HCT116 (cell line): Measurements from ENCODE around the gene BRD9. TPM values are rescaled to one million over a fixed set of nuclear protein-coding genes. Genes with fewer than 3 reads are reported as not detected.

Source experiments
- ATAC-seq: fragments of 200-7000 bp; cut with Tn5 transposase; 2 replicates; pipeline ENCODE4 v1.9.1; 2020; ENCODE audit warnings: mild to moderate bottlenecking, moderate library complexity
- BruUV-seq: library from RNA; stranded (reverse); fragments of 400-500 nt; replicated peaks from 2 replicates; lab custom pipeline; 2021; lab: Mats Ljungman, UMichigan
- CTCF ChIA-PET: fragments of 300-600 bp; sonication (Branson Sonifier 250); formaldehyde crosslinking; loops from one replicate; lab custom pipeline; 2021; ENCODE audit warnings: antibody characterized with exemption; lab: Charles Lee
- POLR2A ChIA-PET: fragments of 300-600, 350-600 bp; sonication (Branson Sonifier 250); formaldehyde crosslinking; loops from one replicate; lab custom pipeline; 2021; ENCODE audit warnings: antibody characterized with exemption; lab: Charles Lee
- RAD21 ChIA-PET, 2 experiments: fragments of 300-600 bp; sonication (Branson Sonifier 250); formaldehyde crosslinking; loops; one replicate each; lab custom pipeline; 2023; ENCODE audit warnings: low total read pairs in 2 of 2; ENCODE audit not compliant: uncharacterized antibody in 2 of 2, unreplicated experiment in 2 of 2, low non-redundant PET in 1 of 2; lab: Charles Lee
- DNase-seq: peaks from one replicate; pipeline ENCODE4 v3.0.0-alpha.2; 2010; ENCODE audit warnings: low read depth, low spot score
- H2AFZ ChIP-seq: fragments of 200-600 bp; shearing (Covaris generic), sonication (generic); 2 replicates; pipeline ENCODE4 v1.6.1; 2017; ENCODE audit warnings: low read depth, mixed run types, mixed read lengths, antibody characterized with exemption, low read length; ENCODE audit not compliant: poor library complexity, severe bottlenecking
- H3K27ac ChIP-seq: 2 replicates; pipeline ENCODE4 v1.5.1; 2012; ENCODE audit warnings: low read depth, low read length
- H3K27me3 ChIP-seq: fragments of 200-600 bp; sonication (generic); 2 replicates; pipeline ENCODE4 v1.6.1; 2016; ENCODE audit warnings: mixed run types, low read length, mixed read lengths; ENCODE audit not compliant: insufficient read depth
- H3K36me3 ChIP-seq, 2 experiments: fragments of 200-500 bp in 1 of 2; fragments of 200-600 bp in 1 of 2; sonication (Bioruptor generic) in 1 of 2; sonication (generic) in 1 of 2; 2 replicates each; pipeline versions ENCODE4 v1.5.1 to v1.6.1; 2014 to 2016; ENCODE audit warnings: low read length in 2 of 2, inconsistent platforms in 1 of 2, mixed read lengths in 1 of 2, mixed run types in 1 of 2; ENCODE audit not compliant: insufficient read depth in 2 of 2, control insufficient read depth in 1 of 2
- H3K4me1 ChIP-seq, 2 experiments: fragments of 200-600 bp in 1 of 2; sonication (generic) in 1 of 2; 2 replicates each; pipeline versions ENCODE4 v1.5.1 to v1.6.1; 2012 to 2017; ENCODE audit warnings: low read length in 2 of 2, inconsistent platforms in 1 of 2, mild to moderate bottlenecking in 1 of 2, mixed read lengths in 1 of 2, mixed run types in 1 of 2, moderate library complexity in 1 of 2; ENCODE audit not compliant: insufficient read depth in 2 of 2, control insufficient read depth in 1 of 2
- H3K4me2 ChIP-seq: fragments of 200-600 bp; sonication (generic); 2 replicates; pipeline ENCODE4 v1.6.1; 2017; ENCODE audit warnings: mixed run types, low read length, mixed read lengths
- H3K4me3 ChIP-seq, 2 experiments: fragments of 200-600 bp in 1 of 2; sonication (generic) in 1 of 2; replicated peaks in 1 of 2; 2 replicates each; pipeline ENCODE4 v1.5.1; 2011 to 2016; ENCODE audit warnings: low read length in 2 of 2, control low read depth in 1 of 2, low read depth in 1 of 2, mild to moderate bottlenecking in 1 of 2, mixed read lengths in 1 of 2, mixed run types in 1 of 2
- H3K79me2 ChIP-seq: fragments of 200-600 bp; sonication (generic); 2 replicates; pipeline ENCODE4 v1.6.1; 2017; ENCODE audit warnings: mild to moderate bottlenecking, mixed run types, low read length, moderate library complexity, mixed read lengths; ENCODE audit not compliant: insufficient read depth
- H3K9ac ChIP-seq: fragments of 200-600 bp; sonication (generic); 2 replicates; pipeline ENCODE4 v1.6.1; 2016; ENCODE audit warnings: low read length, mixed read lengths
- H3K9me2 ChIP-seq: fragments of 200-600 bp; sonication (generic), shearing (Covaris generic); 2 replicates; pipeline ENCODE4 v1.6.1; 2017; ENCODE audit warnings: mixed run types, mild to moderate bottlenecking, moderate library complexity; ENCODE audit not compliant: insufficient read depth
- H3K9me3 ChIP-seq, 2 experiments: fragments of 200-500 bp in 1 of 2; fragments of 200-600 bp in 1 of 2; sonication (Bioruptor generic) in 1 of 2; sonication (generic) in 1 of 2; 2 replicates each; pipeline ENCODE4 v1.6.1; 2014 to 2017; ENCODE audit warnings: low read length in 2 of 2, mixed read lengths in 2 of 2, inconsistent platforms in 1 of 2, low read depth in 1 of 2, mild to moderate bottlenecking in 1 of 2, mixed run types in 1 of 2, moderate library complexity in 1 of 2; ENCODE audit not compliant: control insufficient read depth in 1 of 2, insufficient read depth in 1 of 2
- H4K20me1 ChIP-seq: fragments of 200-600 bp; sonication (generic), shearing (Covaris generic); 2 replicates; pipeline ENCODE4 v1.6.1; 2017; ENCODE audit warnings: mixed run types, mild to moderate bottlenecking, moderate library complexity; ENCODE audit not compliant: insufficient read depth
- ATF3 ChIP-seq: IDR thresholded peaks from 2 replicates; pipeline ENCODE4 v1.6.1; 2012
- CBX3 ChIP-seq: IDR thresholded peaks from 2 replicates; pipeline ENCODE4 v1.6.1; 2012; ENCODE audit warnings: low read depth
- CTCF ChIP-seq, 3 experiments: fragments of 200-600 bp in 1 of 3; sonication (generic) in 1 of 3; IDR thresholded peaks in 2 of 3; conservative IDR thresholded peaks in 1 of 3; 2 replicates each; pipeline ENCODE4 v1.5.1; 2012 to 2017; ENCODE audit warnings: low read depth in 2 of 3, low read length in 2 of 3, antibody characterized with exemption in 1 of 3, borderline replicate concordance in 1 of 3, control low read depth in 1 of 3, mild to moderate bottlenecking in 1 of 3, mixed read lengths in 1 of 3, mixed run types in 1 of 3, moderate library complexity in 1 of 3; ENCODE audit not compliant: insufficient read depth in 1 of 3
- EZH2 ChIP-seq: fragments of 200-600 bp; sonication (generic); IDR thresholded peaks from 2 replicates; pipeline ENCODE4 v1.6.1; 2017; ENCODE audit warnings: antibody characterized with exemption, mixed run types
- FOSL1 ChIP-seq: IDR thresholded peaks from 2 replicates; pipeline ENCODE4 v1.6.1; 2012; ENCODE audit warnings: low read depth
- JUND ChIP-seq: IDR thresholded peaks from 2 replicates; pipeline ENCODE4 v1.6.1; 2012
- MAX ChIP-seq: IDR thresholded peaks from 2 replicates; pipeline ENCODE4 v1.6.1; 2012
- POLR2A ChIP-seq: IDR thresholded peaks from 2 replicates; pipeline ENCODE4 v1.7.0; 2011; ENCODE audit warnings: borderline replicate concordance; ENCODE audit not compliant: insufficient read depth, insufficient read length; ENCODE audit errors: extremely low read depth
- SIN3A ChIP-seq: IDR thresholded peaks from 2 replicates; pipeline ENCODE4 v1.6.1; 2012; ENCODE audit warnings: low read depth
- SP1 ChIP-seq: IDR thresholded peaks from 2 replicates; pipeline ENCODE4 v1.6.1; 2012; ENCODE audit warnings: low read depth
- TCF7L2 ChIP-seq: IDR thresholded peaks from 2 replicates; pipeline ENCODE4 v1.7.0; 2011; ENCODE audit warnings: borderline replicate concordance, inconsistent platforms; ENCODE audit not compliant: insufficient read depth, insufficient read length; ENCODE audit errors: extremely low read depth
- YY1 ChIP-seq: IDR thresholded peaks from 2 replicates; pipeline ENCODE4 v1.6.1; 2011; ENCODE audit warnings: low read length, low read depth, moderate library complexity, mild to moderate bottlenecking; ENCODE audit not compliant: insufficient replicate concordance; ENCODE audit errors: extremely low read depth
- ZFX ChIP-seq: fragments of 450-650 bp; IDR thresholded peaks from 2 replicates; pipeline ENCODE4 v1.6.1; 2017
- ZNF274 ChIP-seq: fragments of 200-500 bp; sonication (Bioruptor generic); IDR thresholded peaks from 2 replicates; pipeline ENCODE4 v1.6.1; 2014; ENCODE audit warnings: mild to moderate bottlenecking, low read depth, low read length, inconsistent platforms
- intact Hi-C: fragments of 100-400 bp; cut with micrococcal nuclease; formaldehyde crosslinking; loops from 2 replicates; pipeline ENCODE4 v1.10.0; 2022
- total RNA-seq: library from RNA; stranded (reverse); gene quantifications from one replicate; pipeline ENCODE4 v1.2.1, GENCODE V29; 2021; ENCODE audit not compliant: unreplicated experiment

The BRD9 gene
- total RNA-seq, 1 experiment from 2014 or later: 54.6 TPM

GRCh38 chr5:851553-851952 is 41.0 kb downstream of the BRD9 start:
- DNase-seq (no peak), ATAC-seq (no peak)
- intact Hi-C loops: no loop called here
- CTCF ChIA-PET: no interaction called here
- POLR2A ChIA-PET: no interaction called here
- Histone ChIP-seq H3K4me3 (no peak overlapping the region), H3K79me2 (no peaks in the 10 kb centered on the region), H3K27ac (no peak overlapping the region), H3K9me2 (no peaks in the 10 kb centered on the region), H3K9me3 (no peaks in the 10 kb centered on the region), H4K20me1 (no peaks in the 10 kb centered on the region), H3K4me1 (no peaks in the 10 kb centered on the region), H3K36me3 (no peaks in the 10 kb centered on the region)
- no TSS peak for BruUV-seq
- no peak for TF ChIP-seq JUND
- TF ChIP-seq MAX: no peak
- TF ChIP-seq TCF7L2: no peak
- TF ChIP-seq CBX3: no peak
- no peak for TF ChIP-seq FOSL1
- no peak for TF ChIP-seq ZNF274
- no peak for TF ChIP-seq ATF3
- no peak for TF ChIP-seq SIN3A
- no peak for TF ChIP-seq EZH2
- TF ChIP-seq YY1: no peak
- TF ChIP-seq SP1: no peak
- no peak for TF ChIP-seq ZFX
- TF ChIP-seq POLR2A: no peak
- TF ChIP-seq CTCF (IDR thresholded peaks at IDR 0.05 in 2 of 3, conservative IDR thresholded peaks at IDR 0.05 in 1 of 3; ENCODE audit: borderline replicate concordance in 1 of 3, insufficient read depth in 1 of 3, low read depth in 2 of 3, low read length in 2 of 3): no peak
- TF ChIP-seq, all 23 proteins: peak for 0
- no peak overlapping the region for H3K9ac ChIP-seq
- no peaks in the 10 kb centered on the region for H3K27me3 ChIP-seq
- RAD21 ChIA-PET: no interaction called here
- no peak overlapping the region for H2AFZ ChIP-seq
- H3K4me2 ChIP-seq: no peak overlapping the region
